ENCODE data around the gene AZI2.

Gene AZI2

DNA sequence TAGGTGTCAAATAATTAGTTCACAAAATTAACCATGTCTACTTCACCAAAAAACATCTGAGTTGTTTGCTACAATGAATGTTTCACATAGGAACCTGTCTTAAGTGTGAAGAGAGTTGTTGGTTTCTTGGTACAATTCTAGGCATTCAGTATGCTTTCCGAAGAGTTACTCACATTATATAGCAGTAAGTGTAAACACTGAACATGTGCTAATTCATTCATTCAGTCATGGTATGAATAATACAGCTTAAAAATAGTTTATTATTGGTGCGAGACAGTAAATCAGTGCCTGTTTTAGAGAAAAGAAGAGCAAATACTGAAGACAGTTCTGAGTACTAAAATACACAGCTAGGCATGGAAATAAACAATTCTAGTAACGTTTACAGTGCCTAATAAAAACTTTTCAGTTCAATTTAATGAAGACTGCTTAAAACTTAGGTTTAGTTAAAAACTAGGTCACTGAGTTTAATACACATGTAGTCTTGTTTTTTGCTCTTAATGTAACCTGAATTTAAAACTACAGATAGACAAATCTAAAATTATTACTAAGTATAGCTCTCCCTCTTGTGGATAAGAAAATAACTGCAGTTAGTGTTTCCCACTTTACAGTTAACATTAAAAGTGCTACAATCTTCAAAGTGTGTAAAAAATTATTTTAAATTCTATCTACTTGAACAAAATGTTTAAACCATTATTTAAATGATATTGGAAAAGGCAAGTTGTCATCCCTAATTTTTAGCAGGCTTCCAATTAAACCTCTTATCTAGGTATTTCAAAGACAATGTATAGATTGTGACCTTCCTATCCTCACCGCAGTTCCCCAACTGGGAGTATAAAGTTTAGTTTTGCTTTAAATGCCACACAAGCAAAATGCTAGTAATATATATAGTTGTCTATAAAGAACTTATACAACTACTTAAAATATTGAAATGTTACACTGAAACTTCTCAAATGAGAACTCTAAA is 20.2 kb downstream of the AZI2 start:
- Histone ChIP-seq H3K27ac (ENCODE audit: low read depth, low read length, poor library complexity, severe bottlenecking) (no peak overlapping the region), H3K9me3 (ENCODE audit: low read length) (no peaks in the 10 kb centered on the region), H3K79me2 (ENCODE audit: insufficient read depth, low read length) (no peaks in the 10 kb centered on the region), H3K27me3 (ENCODE audit: insufficient read depth, low read length) (no peaks in the 10 kb centered on the region), H3F3A (ENCODE audit: insufficient read depth, low read length) (no peaks in the 10 kb centered on the region), H4K20me1 (ENCODE audit: insufficient read depth, low read length) (no peaks in the 10 kb centered on the region), H3K9ac (ENCODE audit: low read length) (no peak overlapping the region), H3K4me3 (ENCODE audit: low read depth, low read length, poor library complexity, severe bottlenecking) (no peak overlapping the region), H3K4me1 (ENCODE audit: insufficient read depth, low read length, severe bottlenecking) (no peaks in the 10 kb centered on the region), H3K36me3 (ENCODE audit: insufficient read depth, low read length) (peaks cover 20% of the 10 kb centered on the region; the same call in 1 of the 2 replicates), H2AFZ (ENCODE audit: low read length) (no peak overlapping the region), H3K4me2 (ENCODE audit: low read length) (no peak overlapping the region), H3K9me2 (ENCODE audit: low read depth, low read length) (no peaks in the 10 kb centered on the region)
- TF ChIP-seq, protein P1, sequence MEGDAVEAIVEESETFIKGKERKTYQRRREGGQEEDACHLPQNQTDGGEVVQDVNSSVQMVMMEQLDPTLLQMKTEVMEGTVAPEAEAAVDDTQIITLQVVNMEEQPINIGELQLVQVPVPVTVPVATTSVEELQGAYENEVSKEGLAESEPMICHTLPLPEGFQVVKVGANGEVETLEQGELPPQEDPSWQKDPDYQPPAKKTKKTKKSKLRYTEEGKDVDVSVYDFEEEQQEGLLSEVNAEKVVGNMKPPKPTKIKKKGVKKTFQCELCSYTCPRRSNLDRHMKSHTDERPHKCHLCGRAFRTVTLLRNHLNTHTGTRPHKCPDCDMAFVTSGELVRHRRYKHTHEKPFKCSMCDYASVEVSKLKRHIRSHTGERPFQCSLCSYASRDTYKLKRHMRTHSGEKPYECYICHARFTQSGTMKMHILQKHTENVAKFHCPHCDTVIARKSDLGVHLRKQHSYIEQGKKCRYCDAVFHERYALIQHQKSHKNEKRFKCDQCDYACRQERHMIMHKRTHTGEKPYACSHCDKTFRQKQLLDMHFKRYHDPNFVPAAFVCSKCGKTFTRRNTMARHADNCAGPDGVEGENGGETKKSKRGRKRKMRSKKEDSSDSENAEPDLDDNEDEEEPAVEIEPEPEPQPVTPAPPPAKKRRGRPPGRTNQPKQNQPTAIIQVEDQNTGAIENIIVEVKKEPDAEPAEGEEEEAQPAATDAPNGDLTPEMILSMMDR (IDR thresholded peaks at IDR 0.05; ENCODE audit: low read length), result peak; percentile 71
- TF ChIP-seq EZH2 (IDR thresholded peaks at IDR 0.05; ENCODE audit: borderline replicate concordance, low read length), result no peak

DNA sequence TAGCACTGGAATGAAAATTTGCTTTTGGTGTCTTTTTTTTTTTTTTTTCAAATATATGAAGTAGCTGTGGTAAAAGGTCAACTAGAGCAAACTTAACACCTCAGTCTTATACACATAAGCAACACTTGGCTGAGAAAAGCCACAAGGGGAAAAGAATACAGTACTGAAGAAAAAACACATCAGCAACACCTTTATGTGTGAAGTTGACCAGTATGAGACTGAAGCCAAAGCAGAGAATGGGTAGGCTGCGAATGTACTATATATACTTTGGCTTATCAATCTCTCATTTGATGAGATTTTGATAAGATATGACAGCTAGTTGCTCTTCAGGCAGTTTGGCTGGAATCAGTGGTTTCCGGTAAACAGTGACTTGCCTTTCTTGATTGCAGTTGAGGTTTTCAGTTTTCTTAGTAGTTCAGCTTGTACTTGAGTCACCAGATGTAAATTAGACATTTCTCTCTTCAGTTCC is 22.1 kb downstream of the AZI2 start:
- no peaks in the 10 kb centered on the region for H4K20me1 ChIP-seq (ENCODE audit: insufficient read depth, low read length)
- H3K9me3 ChIP-seq (ENCODE audit: low read length), result no peaks in the 10 kb centered on the region
- no peak overlapping the region for H2AFZ ChIP-seq (ENCODE audit: low read length)
- H3K27ac ChIP-seq (ENCODE audit: low read depth, low read length, poor library complexity, severe bottlenecking), result no peak overlapping the region
- H3K4me2 ChIP-seq (ENCODE audit: low read length), result no peak overlapping the region
- no peaks in the 10 kb centered on the region for H3K79me2 ChIP-seq (ENCODE audit: insufficient read depth, low read length)
- H3K9ac ChIP-seq (ENCODE audit: low read length), result no peak overlapping the region
- peaks cover 22% of the 10 kb centered on the region; the same call in 1 of the 2 replicates for H3K36me3 ChIP-seq (ENCODE audit: insufficient read depth, low read length)
- no peaks in the 10 kb centered on the region for H3F3A ChIP-seq (ENCODE audit: insufficient read depth, low read length)
- no peak overlapping the region for H3K4me3 ChIP-seq (ENCODE audit: low read depth, low read length, poor library complexity, severe bottlenecking)
- no peaks in the 10 kb centered on the region for H3K27me3 ChIP-seq (ENCODE audit: insufficient read depth, low read length)
- TF ChIP-seq, protein P1 (IDR thresholded peaks at IDR 0.05; ENCODE audit: low read length), result no peak
- no peak for TF ChIP-seq EZH2 (IDR thresholded peaks at IDR 0.05; ENCODE audit: borderline replicate concordance, low read length)
- H3K9me2 ChIP-seq (ENCODE audit: low read depth, low read length), result no peaks in the 10 kb centered on the region
- H3K4me1 ChIP-seq (ENCODE audit: insufficient read depth, low read length, severe bottlenecking), result no peaks in the 10 kb centered on the region

DNA sequence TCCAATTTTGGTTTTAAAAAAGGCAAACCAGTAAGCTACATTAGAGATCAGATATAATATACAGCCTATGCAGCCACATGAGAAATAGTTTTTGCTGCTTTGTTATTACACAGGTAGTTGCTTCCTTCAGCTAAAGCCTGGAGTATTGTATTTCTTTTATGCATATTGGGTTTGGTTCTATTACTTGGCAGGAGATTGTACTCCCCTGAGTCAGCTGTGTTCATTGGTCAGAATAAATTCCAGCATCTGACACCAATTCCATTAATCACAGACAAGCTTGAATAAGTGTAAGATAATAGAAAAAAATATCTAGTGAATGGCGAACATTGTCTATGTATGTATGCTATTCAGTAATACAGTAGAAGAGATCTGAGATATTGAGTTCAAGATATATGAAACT is 26.2 kb downstream of the AZI2 start:
- H3K9me2 ChIP-seq (ENCODE audit: low read depth, low read length), result no peaks in the 10 kb centered on the region
- no peak overlapping the region for H3K4me3 ChIP-seq (ENCODE audit: low read depth, low read length, poor library complexity, severe bottlenecking)
- no peaks in the 10 kb centered on the region for H3K4me1 ChIP-seq (ENCODE audit: insufficient read depth, low read length, severe bottlenecking)
- H3K27me3 ChIP-seq (ENCODE audit: insufficient read depth, low read length), result no peaks in the 10 kb centered on the region
- no peak overlapping the region for H3K9ac ChIP-seq (ENCODE audit: low read length)
- H3K27ac ChIP-seq (ENCODE audit: low read depth, low read length, poor library complexity, severe bottlenecking), result no peak overlapping the region
- no peaks in the 10 kb centered on the region for H3K79me2 ChIP-seq (ENCODE audit: insufficient read depth, low read length)
- peaks cover 32% of the 10 kb centered on the region; the same call in 1 of the 2 replicates for H3K36me3 ChIP-seq (ENCODE audit: insufficient read depth, low read length)
- H2AFZ ChIP-seq (ENCODE audit: low read length), result no peak overlapping the region
- no peak overlapping the region for H3K4me2 ChIP-seq (ENCODE audit: low read length)
- TF ChIP-seq, protein P1 (IDR thresholded peaks at IDR 0.05; ENCODE audit: low read length), result no peak
- TF ChIP-seq EZH2 (IDR thresholded peaks at IDR 0.05; ENCODE audit: borderline replicate concordance, low read length), result no peak
- H3K9me3 ChIP-seq (ENCODE audit: low read length), result no peaks in the 10 kb centered on the region
- H3F3A ChIP-seq (ENCODE audit: insufficient read depth, low read length), result no peaks in the 10 kb centered on the region
- H4K20me1 ChIP-seq (ENCODE audit: insufficient read depth, low read length), result no peaks in the 10 kb centered on the region
